GM23338 (cell line): Measurements from ENCODE around the gene UQCC3.

Experiments used
- CREB1 ChIP-seq: fragments of 250-450 bp; sonication (Bioruptor Pico); IDR thresholded peaks from 2 replicates; pipeline ENCODE4 v1.5.0; 2020; ENCODE audit warnings: low read depth, mild to moderate bottlenecking, moderate library complexity
- CTCF ChIP-seq, 2 experiments: fragments of 200-600 bp in 1 of 2; sonication (generic) in 1 of 2; conservative IDR thresholded peaks; 2 replicates each; pipeline versions ENCODE4 v1.5.1 to v1.6.1; 2016 to 2017; ENCODE audit warnings: antibody characterized with exemption in 2 of 2, low read depth in 2 of 2, mild to moderate bottlenecking in 2 of 2, moderate library complexity in 1 of 2
- EZH2 ChIP-seq: fragments of 200-600 bp; sonication (generic); IDR thresholded peaks from one replicate; pipeline ENCODE4 v1.8.0; 2017; ENCODE audit warnings: antibody characterized with exemption, mild to moderate bottlenecking, low read depth; ENCODE audit not compliant: unreplicated experiment
- EZH2phosphoT487 ChIP-seq: fragments of 200-600 bp; sonication (generic); IDR thresholded peaks from one replicate; pipeline ENCODE4 v1.8.1; 2018; ENCODE audit warnings: antibody characterized with exemption; ENCODE audit not compliant: unreplicated experiment
- JUNB ChIP-seq: IDR thresholded peaks from one replicate; pipeline ENCODE4 v1.6.1; 2016; ENCODE audit warnings: antibody characterized with exemption; ENCODE audit not compliant: unreplicated experiment
- NANOG ChIP-seq: IDR thresholded peaks from 2 replicates; pipeline ENCODE4 v1.6.1; 2016; ENCODE audit warnings: antibody characterized with exemption, borderline replicate concordance
- POLR2AphosphoS5 ChIP-seq: IDR thresholded peaks from 2 replicates; pipeline ENCODE4 v1.6.1; 2016; ENCODE audit warnings: antibody characterized with exemption, low read depth
- ZNF114 ChIP-seq: fragments of 250-450 bp; sonication (Bioruptor Pico); IDR thresholded peaks from 2 replicates; pipeline ENCODE4 v1.5.0; 2020; ENCODE audit warnings: mild to moderate bottlenecking, moderate library complexity
- ZNF331 ChIP-seq: fragments of 250-450 bp; sonication (Bioruptor Pico); IDR thresholded peaks from 2 replicates; pipeline ENCODE4 v1.5.0; 2020; ENCODE audit warnings: low read depth, mild to moderate bottlenecking, moderate library complexity
- TF ChIP-seq, protein P1 (sequence below): IDR thresholded peaks from one replicate; pipeline ENCODE4 v1.6.1; 2018; ENCODE audit warnings: antibody characterized with exemption; ENCODE audit not compliant: unreplicated experiment
- TF ChIP-seq, protein P2 (sequence below): IDR thresholded peaks from 2 replicates; pipeline ENCODE4 v1.6.1; 2016; ENCODE audit warnings: antibody characterized with exemption
- TF ChIP-seq, protein P3 (sequence below): fragments of 250-450 bp; sonication (Bioruptor Pico); IDR thresholded peaks from 2 replicates; pipeline ENCODE4 v1.5.0; 2020; ENCODE audit warnings: mild to moderate bottlenecking, moderate library complexity

GRCh38 chr11:62705413-62705812, 33.9 kb downstream of the UQCC3 start:
- no peak for TF ChIP-seq EZH2
- TF ChIP-seq CTCF (conservative IDR thresholded peaks at IDR 0.05; ENCODE audit: low read depth in 2 of 2): no peak
- TF ChIP-seq, protein P1, sequence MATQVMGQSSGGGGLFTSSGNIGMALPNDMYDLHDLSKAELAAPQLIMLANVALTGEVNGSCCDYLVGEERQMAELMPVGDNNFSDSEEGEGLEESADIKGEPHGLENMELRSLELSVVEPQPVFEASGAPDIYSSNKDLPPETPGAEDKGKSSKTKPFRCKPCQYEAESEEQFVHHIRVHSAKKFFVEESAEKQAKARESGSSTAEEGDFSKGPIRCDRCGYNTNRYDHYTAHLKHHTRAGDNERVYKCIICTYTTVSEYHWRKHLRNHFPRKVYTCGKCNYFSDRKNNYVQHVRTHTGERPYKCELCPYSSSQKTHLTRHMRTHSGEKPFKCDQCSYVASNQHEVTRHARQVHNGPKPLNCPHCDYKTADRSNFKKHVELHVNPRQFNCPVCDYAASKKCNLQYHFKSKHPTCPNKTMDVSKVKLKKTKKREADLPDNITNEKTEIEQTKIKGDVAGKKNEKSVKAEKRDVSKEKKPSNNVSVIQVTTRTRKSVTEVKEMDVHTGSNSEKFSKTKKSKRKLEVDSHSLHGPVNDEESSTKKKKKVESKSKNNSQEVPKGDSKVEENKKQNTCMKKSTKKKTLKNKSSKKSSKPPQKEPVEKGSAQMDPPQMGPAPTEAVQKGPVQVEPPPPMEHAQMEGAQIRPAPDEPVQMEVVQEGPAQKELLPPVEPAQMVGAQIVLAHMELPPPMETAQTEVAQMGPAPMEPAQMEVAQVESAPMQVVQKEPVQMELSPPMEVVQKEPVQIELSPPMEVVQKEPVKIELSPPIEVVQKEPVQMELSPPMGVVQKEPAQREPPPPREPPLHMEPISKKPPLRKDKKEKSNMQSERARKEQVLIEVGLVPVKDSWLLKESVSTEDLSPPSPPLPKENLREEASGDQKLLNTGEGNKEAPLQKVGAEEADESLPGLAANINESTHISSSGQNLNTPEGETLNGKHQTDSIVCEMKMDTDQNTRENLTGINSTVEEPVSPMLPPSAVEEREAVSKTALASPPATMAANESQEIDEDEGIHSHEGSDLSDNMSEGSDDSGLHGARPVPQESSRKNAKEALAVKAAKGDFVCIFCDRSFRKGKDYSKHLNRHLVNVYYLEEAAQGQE: no peak
- TF ChIP-seq ZNF114 (CRISPR knock-in tag): no peak
- no peak for TF ChIP-seq POLR2AphosphoS5
- TF ChIP-seq ZNF331 (CRISPR knock-in tag): no peak
- TF ChIP-seq JUNB: no peak
- no peak for TF ChIP-seq CREB1 (CRISPR knock-in tag)
- TF ChIP-seq, protein P2, sequence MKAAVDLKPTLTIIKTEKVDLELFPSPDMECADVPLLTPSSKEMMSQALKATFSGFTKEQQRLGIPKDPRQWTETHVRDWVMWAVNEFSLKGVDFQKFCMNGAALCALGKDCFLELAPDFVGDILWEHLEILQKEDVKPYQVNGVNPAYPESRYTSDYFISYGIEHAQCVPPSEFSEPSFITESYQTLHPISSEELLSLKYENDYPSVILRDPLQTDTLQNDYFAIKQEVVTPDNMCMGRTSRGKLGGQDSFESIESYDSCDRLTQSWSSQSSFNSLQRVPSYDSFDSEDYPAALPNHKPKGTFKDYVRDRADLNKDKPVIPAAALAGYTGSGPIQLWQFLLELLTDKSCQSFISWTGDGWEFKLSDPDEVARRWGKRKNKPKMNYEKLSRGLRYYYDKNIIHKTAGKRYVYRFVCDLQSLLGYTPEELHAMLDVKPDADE: no peak
- TF ChIP-seq, protein P3, sequence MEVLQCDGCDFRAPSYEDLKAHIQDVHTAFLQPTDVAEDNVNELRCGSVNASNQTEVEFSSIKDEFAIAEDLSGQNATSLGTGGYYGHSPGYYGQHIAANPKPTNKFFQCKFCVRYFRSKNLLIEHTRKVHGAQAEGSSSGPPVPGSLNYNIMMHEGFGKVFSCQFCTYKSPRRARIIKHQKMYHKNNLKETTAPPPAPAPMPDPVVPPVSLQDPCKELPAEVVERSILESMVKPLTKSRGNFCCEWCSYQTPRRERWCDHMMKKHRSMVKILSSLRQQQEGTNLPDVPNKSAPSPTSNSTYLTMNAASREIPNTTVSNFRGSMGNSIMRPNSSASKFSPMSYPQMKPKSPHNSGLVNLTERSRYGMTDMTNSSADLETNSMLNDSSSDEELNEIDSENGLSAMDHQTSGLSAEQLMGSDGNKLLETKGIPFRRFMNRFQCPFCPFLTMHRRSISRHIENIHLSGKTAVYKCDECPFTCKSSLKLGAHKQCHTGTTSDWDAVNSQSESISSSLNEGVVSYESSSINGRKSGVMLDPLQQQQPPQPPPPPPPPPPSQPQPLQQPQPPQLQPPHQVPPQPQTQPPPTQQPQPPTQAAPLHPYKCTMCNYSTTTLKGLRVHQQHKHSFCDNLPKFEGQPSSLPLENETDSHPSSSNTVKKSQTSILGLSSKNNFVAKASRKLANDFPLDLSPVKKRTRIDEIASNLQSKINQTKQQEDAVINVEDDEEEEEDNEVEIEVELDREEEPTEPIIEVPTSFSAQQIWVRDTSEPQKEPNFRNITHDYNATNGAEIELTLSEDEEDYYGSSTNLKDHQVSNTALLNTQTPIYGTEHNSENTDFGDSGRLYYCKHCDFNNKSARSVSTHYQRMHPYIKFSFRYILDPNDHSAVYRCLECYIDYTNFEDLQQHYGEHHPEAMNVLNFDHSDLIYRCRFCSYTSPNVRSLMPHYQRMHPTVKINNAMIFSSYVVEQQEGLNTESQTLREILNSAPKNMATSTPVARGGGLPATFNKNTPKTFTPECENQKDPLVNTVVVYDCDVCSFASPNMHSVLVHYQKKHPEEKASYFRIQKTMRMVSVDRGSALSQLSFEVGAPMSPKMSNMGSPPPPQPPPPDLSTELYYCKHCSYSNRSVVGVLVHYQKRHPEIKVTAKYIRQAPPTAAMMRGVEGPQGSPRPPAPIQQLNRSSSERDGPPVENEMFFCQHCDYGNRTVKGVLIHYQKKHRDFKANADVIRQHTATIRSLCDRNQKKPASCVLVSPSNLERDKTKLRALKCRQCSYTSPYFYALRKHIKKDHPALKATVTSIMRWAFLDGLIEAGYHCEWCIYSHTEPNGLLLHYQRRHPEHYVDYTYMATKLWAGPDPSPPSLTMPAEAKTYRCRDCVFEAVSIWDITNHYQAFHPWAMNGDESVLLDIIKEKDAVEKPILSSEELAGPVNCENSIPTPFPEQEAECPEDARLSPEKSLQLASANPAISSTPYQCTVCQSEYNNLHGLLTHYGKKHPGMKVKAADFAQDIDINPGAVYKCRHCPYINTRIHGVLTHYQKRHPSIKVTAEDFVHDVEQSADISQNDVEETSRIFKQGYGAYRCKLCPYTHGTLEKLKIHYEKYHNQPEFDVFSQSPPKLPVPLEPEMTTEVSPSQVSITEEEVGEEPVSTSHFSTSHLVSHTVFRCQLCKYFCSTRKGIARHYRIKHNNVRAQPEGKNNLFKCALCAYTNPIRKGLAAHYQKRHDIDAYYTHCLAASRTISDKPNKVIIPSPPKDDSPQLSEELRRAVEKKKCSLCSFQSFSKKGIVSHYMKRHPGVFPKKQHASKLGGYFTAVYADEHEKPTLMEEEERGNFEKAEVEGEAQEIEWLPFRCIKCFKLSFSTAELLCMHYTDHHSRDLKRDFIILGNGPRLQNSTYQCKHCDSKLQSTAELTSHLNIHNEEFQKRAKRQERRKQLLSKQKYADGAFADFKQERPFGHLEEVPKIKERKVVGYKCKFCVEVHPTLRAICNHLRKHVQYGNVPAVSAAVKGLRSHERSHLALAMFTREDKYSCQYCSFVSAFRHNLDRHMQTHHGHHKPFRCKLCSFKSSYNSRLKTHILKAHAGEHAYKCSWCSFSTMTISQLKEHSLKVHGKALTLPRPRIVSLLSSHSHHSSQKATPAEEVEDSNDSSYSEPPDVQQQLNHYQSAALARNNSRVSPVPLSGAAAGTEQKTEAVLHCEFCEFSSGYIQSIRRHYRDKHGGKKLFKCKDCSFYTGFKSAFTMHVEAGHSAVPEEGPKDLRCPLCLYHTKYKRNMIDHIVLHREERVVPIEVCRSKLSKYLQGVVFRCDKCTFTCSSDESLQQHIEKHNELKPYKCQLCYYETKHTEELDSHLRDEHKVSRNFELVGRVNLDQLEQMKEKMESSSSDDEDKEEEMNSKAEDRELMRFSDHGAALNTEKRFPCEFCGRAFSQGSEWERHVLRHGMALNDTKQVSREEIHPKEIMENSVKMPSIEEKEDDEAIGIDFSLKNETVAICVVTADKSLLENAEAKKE (CRISPR knock-in tag): no peak
- no peak for TF ChIP-seq NANOG
- TF ChIP-seq EZH2phosphoT487: no peak
